Measurements from ENCODE around the gene ILK. TPM values are rescaled to one million over a fixed set of nuclear protein-coding genes. Genes with fewer than 3 reads are reported as not detected.

Gene ILK
- total and polyA plus RNA-seq, 9 donors, result 79.8 to 337 (median 140) TPM

GRCh38 chr11:6640036-6640984 lies 36.7 kb downstream of the ILK start:
- no peak for TF ChIP-seq EP300 (IDR thresholded peaks at IDR 0.05)
- no peak for TF ChIP-seq CTCF (IDR thresholded peaks at IDR 0.05)
- no peak for TF ChIP-seq POLR2A (IDR thresholded peaks at IDR 0.05)
- intact Hi-C loops (cut with DNase I), result no loop called here
- no peaks in the 10 kb centered on the region for H3K36me3 ChIP-seq
- H3K4me1 ChIP-seq (ENCODE audit: insufficient read depth), result peaks cover 10% of the 10 kb centered on the region
- no peaks in the 10 kb centered on the region for H3K27me3 ChIP-seq
- peak in 1 of 5 donors; percentile 15 for DNase-seq
- WGBS, 3 donors, result 92 to 96% (median 93%) methylated on average over 35 to 36 of the region's 36 CpGs
- H3K9me3 ChIP-seq, result no peaks in the 10 kb centered on the region
- H3K27ac ChIP-seq, result no peak overlapping the region
- no peak overlapping the region for H3K4me3 ChIP-seq

- H3K4me3 ChIP-seq, result no peak overlapping the region
- TF ChIP-seq POLR2A (IDR thresholded peaks at IDR 0.05), result no peak
- no peak for TF ChIP-seq EP300 (IDR thresholded peaks at IDR 0.05)
- TF ChIP-seq CTCF (IDR thresholded peaks at IDR 0.05), result no peak
- no peaks in the 10 kb centered on the region for H3K27me3 ChIP-seq
- no peaks in the 10 kb centered on the region for H3K36me3 ChIP-seq
- intact Hi-C loops (cut with DNase I), result no loop called here
- no peak for DNase-seq
- WGBS, 3 donors, result 90 to 96% (median 94%) methylated on average over 26 of the region's 26 CpGs
- peaks cover 7% of the 10 kb centered on the region for H3K4me1 ChIP-seq (ENCODE audit: insufficient read depth)
- no peaks in the 10 kb centered on the region for H3K9me3 ChIP-seq
- no peak overlapping the region for H3K27ac ChIP-seq
Observed at GRCh38 chr11:6640985-6641701, 37.6 kb downstream of the ILK start.

GRCh38 chr11:6642957-6643356 lies 39.4 kb downstream of the ILK start:
- no peaks in the 10 kb centered on the region for H3K27me3 ChIP-seq
- H3K36me3 ChIP-seq, result no peaks in the 10 kb centered on the region

More at GRCh38 chr11:6642957-6643356, 39.4 kb downstream of the ILK start:
- Histone ChIP-seq H3K4me3 (no peak overlapping the region), H3K4me1 (ENCODE audit: insufficient read depth) (peaks cover 17% of the 10 kb centered on the region), H3K9me3 (no peaks in the 10 kb centered on the region), H3K27ac (no peak overlapping the region)
- no peak for TF ChIP-seq EP300 (IDR thresholded peaks at IDR 0.05)
- TF ChIP-seq POLR2A (IDR thresholded peaks at IDR 0.05), result no peak
- no peak for TF ChIP-seq CTCF (IDR thresholded peaks at IDR 0.05)
- intact Hi-C loops (cut with DNase I), result no loop called here
- DNase-seq, result no peak
- WGBS, 3 donors, result 88 to 94% (median 92%) methylated on average over 7 of the region's 7 CpGs
